22Rv1 (cell line): Measurements from ENCODE around the gene GLT8D2.

Source experiments
- CTCF ChIP-seq: fragments of 450-650 bp; IDR thresholded peaks from 2 replicates; pipeline ENCODE4 v1.5.1; 2017; ENCODE audit warnings: mild to moderate bottlenecking
- ZFX ChIP-seq: fragments of 450-650 bp; IDR thresholded peaks from 2 replicates; pipeline ENCODE4 v1.6.1; 2017; ENCODE audit warnings: antibody characterized with exemption, borderline replicate concordance

GRCh38 chr12:104058802-104059201, 8.8 kb upstream of the GLT8D2 start:
- no peak for TF ChIP-seq CTCF
- no peak for TF ChIP-seq ZFX
